ENCODE data around the gene ALDH1A3. TPM values are rescaled to one million over a fixed set of nuclear protein-coding genes. Genes with fewer than 3 reads are reported as not detected.
A peak's percentile ranks its signal among the peaks of the same experiment; 100 is the strongest.
"Not testable (repeated sequence)": the region's sequence is repeated elsewhere in the genome, so short reads cannot be mapped to it uniquely, and the experiment has no call there.

ALDH1A3 gene
- total RNA-seq (2014; rRNA removed; shearing (Covaris generic); ENCODE audit: low replicate concordance): 879 and 1,090 TPM in 2 replicates

DNA sequence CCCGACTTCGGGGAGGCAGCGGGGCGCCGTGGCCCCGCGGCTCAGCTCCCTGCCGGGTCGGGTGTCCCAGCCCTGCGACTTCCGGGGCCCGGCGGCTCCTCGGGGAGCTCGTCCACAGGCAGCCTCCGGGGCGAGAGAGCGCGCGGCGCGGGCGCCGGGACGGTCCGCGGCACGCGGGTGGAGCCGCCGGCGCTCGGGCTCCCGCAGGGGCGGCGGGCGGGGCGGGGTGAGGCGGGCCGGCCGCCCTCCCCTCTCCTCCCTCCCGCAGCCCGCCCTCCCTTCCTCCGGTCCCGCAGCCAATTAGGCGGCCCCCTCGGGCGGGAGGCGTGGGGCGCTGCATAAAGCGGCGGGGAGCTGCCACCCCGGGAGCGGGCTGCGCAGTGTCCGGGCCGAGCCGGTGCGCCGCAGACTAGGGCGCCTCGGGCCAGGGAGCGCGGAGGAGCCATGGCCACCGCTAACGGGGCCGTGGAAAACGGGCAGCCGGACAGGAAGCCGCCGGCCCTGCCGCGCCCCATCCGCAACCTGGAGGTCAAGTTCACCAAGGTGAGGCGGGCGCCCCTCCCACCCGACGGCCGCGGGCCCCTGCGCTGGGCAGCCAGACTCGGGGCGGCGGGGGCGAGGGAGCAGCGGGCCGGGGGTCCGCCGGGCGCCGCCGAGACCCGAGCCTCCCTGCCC is at the start of gene ALDH1A3:
Gene ALDH1A3, plus strand, starts transcription at position 368 of the 675 bp plus-strand sequence. Its CDS starts 77 bp downstream, at position 445.
- peak; percentile 92 for DNase-seq
- Histone ChIP-seq H3K4me3 (peak within 1 kb of the TSS; percentile 67), H3K36me3 (peaks cover 44% of the 10 kb centered on the region), H3K27me3 (no peaks in the 10 kb centered on the region), H3K9me3 (no peaks in the 10 kb centered on the region)

DNA sequence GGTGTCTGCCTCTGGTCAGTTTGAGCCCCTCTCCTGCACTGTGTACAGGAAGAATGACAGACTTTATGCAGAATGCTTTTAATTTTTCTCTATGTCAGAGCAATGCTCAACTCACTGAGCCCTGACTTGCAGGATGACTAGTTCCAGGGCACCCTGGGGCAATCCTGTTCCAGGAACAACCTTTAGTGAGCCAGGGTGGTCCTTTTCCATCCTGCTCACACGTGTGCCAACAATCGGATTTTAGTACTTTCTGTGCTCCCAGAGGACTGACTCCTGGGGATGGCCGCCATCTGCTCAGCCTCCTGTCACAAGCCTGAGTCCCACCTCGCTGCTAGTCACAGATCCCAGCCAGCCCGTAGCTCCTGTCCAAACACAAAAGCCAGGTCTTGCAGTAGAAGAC is 48.2 kb upstream of the ALDH1A3 start:
- peaks cover 8% of the 10 kb centered on the region; the same call in 1 of the 2 replicates for H3K9me3 ChIP-seq
- no peaks in the 10 kb centered on the region for H3K36me3 ChIP-seq
- DNase-seq: no peak
- no peaks in the 10 kb centered on the region for H3K27me3 ChIP-seq
- no peak overlapping the region for H3K4me3 ChIP-seq

DNA sequence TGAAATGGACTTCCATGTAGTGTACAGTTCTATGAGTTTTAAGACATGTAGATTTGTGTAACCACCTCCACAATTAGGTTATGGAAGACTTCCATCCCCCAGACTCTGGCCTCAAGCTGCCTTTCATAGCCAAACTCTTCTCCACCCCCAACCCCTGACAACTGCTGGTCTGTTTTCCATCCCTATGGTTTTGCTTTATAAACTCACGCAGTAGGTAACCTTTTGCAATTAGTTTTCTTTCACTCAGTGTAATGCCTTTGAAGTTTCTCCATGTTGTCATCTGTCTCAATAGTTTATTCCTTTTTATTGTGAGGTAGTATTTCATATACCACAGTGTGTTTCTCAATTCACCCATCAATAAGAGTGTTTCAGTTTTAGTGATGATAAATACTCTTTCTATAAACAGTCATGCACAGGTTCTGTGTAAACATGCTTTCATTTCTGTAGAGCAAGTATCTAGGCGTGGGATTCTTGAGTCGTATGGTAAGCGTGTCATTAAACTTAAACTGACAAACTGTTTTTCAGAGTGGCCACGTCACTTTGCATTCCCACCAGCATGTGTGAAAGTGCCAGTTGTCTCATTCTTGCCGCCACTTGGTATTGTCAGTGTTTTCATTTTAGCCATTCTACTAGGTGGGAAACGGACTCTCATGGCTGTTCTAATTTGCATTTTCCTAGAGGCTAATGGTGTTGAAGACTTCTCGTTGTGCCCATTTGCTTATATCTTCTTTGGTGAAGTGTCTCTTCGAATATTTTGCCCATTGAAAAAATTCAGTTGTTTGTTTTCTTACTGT is 47.3 kb upstream of the ALDH1A3 start:
- Histone ChIP-seq H3K4me3 (no peak overlapping the region), H3K9me3 (peaks cover 6% of the 10 kb centered on the region; the same call in 1 of the 2 replicates), H3K36me3 (no peaks in the 10 kb centered on the region), H3K27me3 (no peaks in the 10 kb centered on the region)
- no peak for DNase-seq

DNA sequence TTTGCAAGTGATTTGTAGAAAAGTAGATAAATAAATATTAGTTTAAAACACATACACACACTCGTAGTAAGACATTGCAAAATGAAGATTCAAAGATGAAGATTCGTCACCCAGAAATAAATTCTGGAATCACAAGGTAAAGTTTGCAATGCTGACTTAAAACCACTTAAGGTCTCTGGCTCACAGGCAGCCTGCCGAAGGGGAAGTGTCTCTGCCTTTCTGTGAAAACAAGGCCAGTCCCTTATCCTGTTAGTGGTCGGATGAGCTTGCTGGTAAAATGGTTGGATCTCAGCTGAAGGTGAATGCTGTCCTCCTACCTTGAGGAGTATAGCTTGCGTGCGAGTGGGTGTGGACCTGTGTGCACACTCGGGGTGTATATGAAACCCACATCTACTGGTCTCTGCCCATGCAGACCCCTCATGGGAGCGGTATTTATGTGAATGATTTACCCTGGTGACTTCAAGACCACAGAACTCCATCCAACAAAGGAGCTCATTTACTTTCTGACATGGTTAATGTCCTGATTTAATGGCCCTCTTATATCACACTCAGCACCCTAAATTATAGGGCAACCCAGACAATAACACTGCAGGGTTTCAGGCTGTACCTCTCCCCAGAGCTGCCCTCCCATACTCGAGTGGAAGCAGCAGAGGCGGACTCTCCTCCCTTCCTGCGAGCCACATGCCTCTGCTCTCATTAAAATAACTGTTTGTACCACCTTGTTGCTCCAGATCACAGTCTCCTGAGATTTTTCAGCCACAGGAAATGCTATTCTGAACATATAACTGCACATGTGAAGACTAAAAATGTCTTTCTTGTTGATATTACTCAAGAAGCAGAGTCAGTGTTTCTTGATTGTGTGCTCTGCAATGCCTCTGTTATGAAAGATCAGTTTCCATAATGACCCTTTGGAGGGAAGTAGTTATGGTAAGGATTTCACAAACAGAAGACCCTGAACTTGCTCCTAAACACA is 45.9 kb upstream of the ALDH1A3 start:
- Histone ChIP-seq H3K4me3 (no peak overlapping the region), H3K9me3 (no peaks in the 10 kb centered on the region), H3K36me3 (no peaks in the 10 kb centered on the region), H3K27me3 (no peaks in the 10 kb centered on the region)
- DNase-seq: no peak

DNA sequence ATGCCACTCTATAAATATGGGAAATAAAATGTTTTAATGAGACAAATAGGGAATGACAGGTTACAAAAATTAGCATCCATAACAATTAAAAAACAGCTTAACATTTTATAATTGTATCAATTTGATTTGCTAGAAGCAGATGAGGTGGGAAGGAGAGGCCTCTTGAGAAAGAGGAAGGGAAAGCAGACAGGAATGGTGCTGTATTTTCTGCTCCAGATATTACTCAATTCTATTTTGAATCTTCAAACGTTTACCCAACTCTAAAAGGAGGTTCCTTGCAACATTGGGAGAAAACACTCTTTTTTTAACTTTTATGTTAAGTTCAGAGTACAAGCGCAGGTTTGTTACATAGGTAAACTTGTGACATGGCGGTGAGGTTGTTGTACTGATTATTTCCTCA is 44.9 kb upstream of the ALDH1A3 start:
- H3K4me3 ChIP-seq: no peak overlapping the region
- H3K27me3 ChIP-seq: no peaks in the 10 kb centered on the region
- no peaks in the 10 kb centered on the region for H3K9me3 ChIP-seq
- H3K36me3 ChIP-seq: no peaks in the 10 kb centered on the region
- no peak for DNase-seq

DNA sequence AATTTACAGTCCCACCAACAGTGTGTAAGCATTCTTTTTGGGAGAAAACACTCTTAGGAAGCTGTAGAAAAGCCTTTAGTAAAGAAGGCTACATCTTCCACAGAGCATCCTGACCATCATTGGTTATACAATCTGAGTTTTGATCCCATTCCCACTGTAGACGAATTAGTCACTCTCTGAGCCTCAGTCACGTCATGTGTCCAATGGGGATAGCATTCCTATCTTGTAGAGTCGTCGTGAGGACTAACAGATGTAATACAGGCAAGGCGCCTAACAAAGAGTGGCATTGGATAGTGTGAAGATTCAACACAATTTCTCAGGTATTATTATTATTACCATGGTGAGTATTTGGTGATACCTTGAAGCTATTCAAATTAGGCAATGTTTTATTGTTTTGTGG is 44.0 kb upstream of the ALDH1A3 start:
- Histone ChIP-seq H3K27me3 (no peaks in the 10 kb centered on the region), H3K9me3 (no peaks in the 10 kb centered on the region), H3K36me3 (no peaks in the 10 kb centered on the region), H3K4me3 (no peak overlapping the region)
- no peak for DNase-seq

DNA sequence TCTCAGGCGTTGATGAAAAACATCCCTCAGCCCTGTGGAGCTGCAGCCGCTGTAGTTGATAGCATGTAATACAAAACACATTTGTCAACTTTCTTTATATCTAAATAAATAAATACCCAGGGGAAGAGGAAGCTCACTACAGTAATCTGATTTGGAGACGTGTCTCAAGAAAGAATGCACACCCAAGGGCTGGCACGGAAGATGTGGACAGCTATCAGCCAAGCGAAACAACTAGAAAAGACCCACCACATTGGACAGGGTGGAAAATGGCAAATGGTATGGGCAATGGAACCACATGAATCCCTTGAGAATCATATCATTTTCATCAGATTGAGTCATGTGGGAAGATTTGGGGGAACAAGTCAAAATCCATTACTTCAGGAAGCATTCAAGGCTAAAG is 43.1 kb upstream of the ALDH1A3 start:
- Histone ChIP-seq H3K36me3 (no peaks in the 10 kb centered on the region), H3K4me3 (no peak overlapping the region), H3K27me3 (no peaks in the 10 kb centered on the region), H3K9me3 (no peaks in the 10 kb centered on the region)
- no peak for DNase-seq

DNA sequence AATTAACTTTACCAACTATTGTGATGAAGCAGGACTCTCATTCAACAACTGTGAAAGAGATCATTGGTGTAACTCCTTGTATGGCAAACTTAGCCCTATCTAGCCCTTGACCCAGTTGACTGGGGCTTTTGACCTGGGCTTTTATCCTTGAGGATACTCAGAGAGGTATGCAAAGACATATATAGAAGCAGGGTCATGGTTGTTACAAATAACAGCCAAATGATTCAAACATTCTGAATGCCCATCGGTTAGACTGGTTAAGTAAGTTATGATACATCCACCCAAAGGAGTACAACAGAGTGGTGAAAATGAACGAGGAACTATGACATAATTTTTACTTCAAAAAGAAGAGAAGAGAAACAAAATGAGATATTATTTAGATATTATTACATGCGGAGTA is 38.2 kb upstream of the ALDH1A3 start:
- Histone ChIP-seq H3K9me3 (no peaks in the 10 kb centered on the region), H3K36me3 (no peaks in the 10 kb centered on the region), H3K27me3 (no peaks in the 10 kb centered on the region), H3K4me3 (no peak overlapping the region)
- DNase-seq: no peak

DNA sequence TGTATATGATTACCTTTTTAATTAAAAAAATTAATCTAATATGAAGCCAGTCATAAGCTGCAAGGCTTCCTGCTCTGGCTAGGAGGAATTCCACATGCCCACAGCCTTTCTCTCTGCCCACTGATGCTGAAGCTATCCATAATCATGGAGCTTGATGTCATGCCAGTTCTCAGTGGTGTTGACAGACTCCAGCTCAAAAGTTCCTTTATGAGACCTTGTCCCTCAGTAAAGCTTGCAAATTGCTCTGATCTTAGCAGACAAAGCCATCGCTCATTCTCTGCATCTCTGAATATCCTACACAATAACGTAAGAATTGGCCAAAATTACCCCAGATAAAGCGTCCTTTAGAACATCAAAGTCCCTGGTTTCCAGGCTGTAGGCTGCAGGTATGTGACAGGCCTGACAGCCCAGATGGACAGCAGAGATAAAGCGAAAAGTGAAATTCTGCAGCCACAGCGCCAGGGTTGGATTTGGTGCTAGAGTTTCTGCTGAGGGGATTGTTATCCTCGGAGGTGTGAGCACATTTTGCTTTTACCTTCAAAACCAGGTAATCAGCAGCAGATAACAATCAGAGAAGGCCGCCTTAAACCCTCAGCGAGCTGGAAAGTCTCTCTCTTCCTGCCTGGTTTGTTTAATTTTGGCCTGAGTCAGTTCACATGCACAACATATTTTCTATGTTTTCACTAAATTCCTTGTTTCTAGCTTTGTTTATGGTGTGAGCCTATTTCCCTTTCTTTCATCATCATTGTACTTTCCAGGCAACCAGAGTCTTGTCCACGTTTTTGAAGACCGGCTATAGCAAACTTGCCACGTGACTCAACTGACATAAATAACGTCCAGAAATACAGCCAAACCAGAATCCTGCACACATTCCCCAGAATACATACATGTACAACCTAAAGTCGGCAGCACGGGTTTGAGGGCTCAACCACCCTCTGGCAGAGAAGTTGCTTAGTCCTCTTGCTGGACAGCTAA is 36.6 kb upstream of the ALDH1A3 start:
- Histone ChIP-seq H3K36me3 (no peaks in the 10 kb centered on the region), H3K9me3 (no peaks in the 10 kb centered on the region), H3K4me3 (no peak overlapping the region), H3K27me3 (no peaks in the 10 kb centered on the region)
- no peak for DNase-seq

DNA sequence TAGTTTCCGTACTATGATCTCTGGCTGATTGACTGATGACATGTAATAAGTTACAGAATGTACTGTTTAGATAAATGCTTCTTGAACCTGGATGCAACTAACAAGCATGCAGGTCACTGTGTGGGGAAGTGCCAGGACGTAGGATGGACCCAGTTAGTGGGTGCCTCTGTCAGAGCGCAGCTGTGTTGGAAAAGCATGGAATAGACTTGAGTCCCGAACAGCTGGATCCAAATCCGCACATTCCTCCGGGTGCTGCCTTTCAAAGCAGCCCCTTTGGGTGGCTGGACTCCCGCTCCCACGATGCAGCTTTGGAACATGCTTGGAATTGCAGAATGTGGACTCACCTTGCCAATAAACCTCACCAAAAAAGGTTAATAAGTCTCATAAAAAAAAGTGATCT is 35.5 kb upstream of the ALDH1A3 start:
- Histone ChIP-seq H3K9me3 (no peaks in the 10 kb centered on the region), H3K36me3 (no peaks in the 10 kb centered on the region), H3K27me3 (no peaks in the 10 kb centered on the region), H3K4me3 (no peak overlapping the region)
- DNase-seq: no peak

DNA sequence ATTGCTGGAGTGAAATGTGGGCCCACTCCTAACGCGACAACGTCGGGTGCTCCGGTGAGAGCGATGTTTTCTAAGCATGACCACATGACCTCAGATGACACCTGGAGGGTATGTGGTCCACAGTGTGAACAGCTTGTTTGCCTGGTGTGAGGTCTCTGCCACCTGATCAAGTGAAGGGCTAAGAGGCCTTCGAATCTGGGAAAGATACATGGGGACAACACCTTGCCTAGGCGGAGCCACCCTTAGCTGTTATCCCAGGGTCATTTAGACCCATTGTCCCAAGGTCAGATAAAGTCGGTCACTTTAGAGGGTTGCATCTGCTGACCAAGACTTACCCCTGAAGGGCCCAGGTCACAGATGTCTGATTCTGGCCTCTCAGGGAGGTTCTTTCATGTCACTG is 34.9 kb upstream of the ALDH1A3 start:
- no peak for DNase-seq
- Histone ChIP-seq H3K36me3 (no peaks in the 10 kb centered on the region), H3K4me3 (no peak overlapping the region), H3K27me3 (no peaks in the 10 kb centered on the region), H3K9me3 (no peaks in the 10 kb centered on the region)

DNA sequence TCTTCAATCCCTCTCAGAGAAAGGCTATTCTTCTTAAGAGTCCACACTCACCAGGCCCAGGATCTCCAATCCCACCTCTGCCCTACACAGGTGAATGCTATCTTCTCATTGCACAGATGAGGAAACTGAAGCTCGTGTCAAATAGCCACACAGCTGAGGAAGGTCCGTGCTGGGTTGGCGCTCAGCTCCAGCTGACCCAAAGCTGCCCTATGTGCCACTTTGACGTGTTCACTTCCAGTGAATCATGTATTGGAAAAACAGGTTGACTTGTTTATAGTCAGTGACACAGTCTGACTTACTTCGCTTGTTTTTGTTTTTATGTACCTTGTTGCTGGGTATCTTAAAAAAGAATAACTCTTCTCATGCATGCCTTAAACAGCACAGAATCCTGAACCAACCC is 32.4 kb upstream of the ALDH1A3 start:
- Histone ChIP-seq H3K4me3 (no peak overlapping the region), H3K9me3 (no peaks in the 10 kb centered on the region), H3K27me3 (no peaks in the 10 kb centered on the region), H3K36me3 (no peaks in the 10 kb centered on the region)
- no peak for DNase-seq

DNA sequence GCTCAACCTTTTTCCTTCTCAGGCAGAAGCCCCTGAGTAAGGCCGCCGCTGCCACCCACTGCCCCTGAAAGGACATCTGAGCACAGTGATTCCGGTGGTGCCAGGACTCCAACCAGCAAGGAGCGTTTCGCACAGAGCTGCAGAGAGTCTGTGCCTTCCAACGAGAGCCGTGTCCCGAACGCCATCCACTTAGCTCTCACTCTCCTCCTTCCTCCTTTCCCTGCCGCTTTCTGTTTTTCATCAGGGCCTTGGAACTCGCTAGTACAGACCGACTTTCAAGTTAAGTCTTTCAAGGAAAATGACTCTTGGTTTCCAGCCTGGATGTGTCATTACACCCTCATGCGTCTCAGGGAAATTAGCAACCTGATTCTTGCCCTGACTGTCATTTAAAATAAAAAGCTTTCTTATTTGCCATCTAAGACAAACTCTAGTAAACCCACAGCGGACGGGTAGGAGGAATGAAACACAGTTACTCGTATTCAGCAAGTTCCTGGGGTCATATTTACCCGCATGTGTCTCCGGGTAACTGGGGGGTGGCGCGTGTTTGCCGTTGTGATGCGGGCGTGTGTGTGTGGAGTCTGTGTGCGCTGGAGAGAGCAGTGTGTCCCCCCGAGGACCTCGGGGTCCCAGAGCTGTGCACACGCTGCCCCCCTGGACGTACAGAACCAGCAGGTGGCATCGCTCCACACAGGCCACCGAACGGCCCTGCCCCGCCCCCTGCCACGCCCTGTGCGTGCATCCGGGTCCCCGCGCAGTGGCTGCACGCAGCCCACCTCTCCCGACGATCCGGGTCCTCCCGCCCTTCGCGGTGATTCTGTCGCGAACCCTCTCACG is 30.4 kb upstream of the ALDH1A3 start:
- H3K36me3 ChIP-seq: no peaks in the 10 kb centered on the region
- no peaks in the 10 kb centered on the region for H3K27me3 ChIP-seq
- H3K9me3 ChIP-seq: no peaks in the 10 kb centered on the region
- peak; percentile 57 for DNase-seq
- peak overlapping the region; percentile 51 for H3K4me3 ChIP-seq

DNA sequence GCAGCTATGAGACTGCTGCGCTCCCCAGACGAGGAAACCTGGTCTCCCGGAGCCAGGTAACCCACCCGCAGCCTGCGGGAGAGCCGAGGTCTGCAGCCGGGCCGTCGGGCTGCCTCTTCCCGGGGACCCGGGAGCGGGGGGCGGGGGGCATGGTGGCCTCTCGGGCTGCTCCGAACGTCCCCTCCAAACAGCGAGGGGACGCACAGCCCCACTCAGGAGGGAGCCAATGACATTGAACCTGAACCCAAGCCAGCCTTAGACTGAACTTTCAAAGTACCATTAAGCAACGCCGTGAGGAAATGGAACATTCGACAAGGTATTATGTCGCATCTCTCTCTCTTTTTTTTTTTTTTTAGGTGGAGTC is 29.8 kb upstream of the ALDH1A3 start:
- no peak for DNase-seq
- no peaks in the 10 kb centered on the region for H3K36me3 ChIP-seq
- peak overlapping the region; percentile 51 for H3K4me3 ChIP-seq
- no peaks in the 10 kb centered on the region for H3K9me3 ChIP-seq
- H3K27me3 ChIP-seq: no peaks in the 10 kb centered on the region

DNA sequence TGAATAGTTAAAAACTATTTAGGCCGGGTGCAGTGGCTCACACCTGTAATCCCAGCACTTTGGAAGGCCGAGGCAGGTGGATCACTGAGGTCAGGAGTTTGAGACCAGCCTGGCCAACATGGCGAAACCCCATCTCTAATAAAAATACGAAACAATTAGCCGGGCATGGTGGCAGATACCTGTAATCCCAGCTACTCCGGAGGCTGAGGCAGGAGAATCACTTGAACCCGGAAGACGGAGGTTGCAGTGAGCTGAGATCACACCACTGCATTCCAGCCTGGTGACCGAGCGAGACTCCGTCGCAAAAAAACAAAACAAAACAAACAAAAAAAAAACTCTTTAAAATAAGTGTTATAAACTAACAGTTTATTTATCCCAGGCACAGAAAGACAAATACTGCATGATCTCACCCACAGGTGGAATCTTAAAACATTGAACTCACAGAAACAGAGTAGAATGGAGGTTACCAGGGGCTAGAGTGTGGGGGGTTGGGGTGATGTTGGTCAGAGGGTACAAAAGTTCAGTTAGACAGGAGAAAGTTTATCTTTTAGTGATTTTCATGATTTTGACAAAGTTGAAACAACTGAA is 28.1 kb upstream of the ALDH1A3 start:
- H3K9me3 ChIP-seq, H3K36me3 ChIP-seq, H3K4me3 ChIP-seq, DNase-seq, H3K27me3 ChIP-seq: not testable (repeated sequence)

Measured in MG63 (cell line).